ENCODE measurements around the gene IFNGR2. TPM values are rescaled to one million over a fixed set of nuclear protein-coding genes. Genes with fewer than 3 reads are reported as not detected.
"Not testable (repeated sequence)": the region's sequence is repeated elsewhere in the genome, so short reads cannot be mapped to it uniquely, and the experiment has no call there.

Gene IFNGR2
- total RNA-seq, 1 donor from 2014 or later: 61.3 TPM

DNA sequence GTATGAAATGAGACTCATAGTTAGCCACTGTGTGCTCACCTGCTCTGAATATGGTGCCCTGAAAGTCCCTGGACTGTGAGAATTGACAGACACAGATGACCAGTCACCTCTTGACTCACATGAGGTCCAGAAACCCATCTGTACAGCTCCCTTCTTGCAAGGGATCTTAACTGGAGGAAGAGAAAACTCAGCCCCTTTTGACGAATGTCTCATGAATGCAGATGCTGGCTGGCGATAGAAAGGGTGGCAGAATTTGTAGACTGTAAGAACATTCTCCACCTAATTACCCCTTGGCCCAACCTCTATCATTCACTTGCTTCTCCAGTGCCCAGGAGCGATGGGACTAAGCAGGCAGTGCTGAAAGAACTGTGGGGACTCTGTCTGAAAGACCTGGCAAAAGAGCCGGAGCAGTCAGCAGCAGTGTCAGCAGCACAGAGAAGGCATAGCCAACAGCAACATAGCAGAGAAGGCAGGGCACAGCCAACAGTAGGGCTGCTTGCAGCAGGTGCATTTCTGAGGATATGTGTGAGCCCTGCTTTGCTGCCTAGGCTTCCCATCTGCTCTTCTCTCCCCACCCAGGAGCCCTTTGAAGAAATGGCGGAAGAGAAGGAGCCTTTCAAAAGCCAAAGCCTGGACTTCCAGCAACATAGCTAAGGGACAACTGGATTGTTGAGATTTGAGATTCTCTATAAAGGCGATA, 25.8 kb upstream of the IFNGR2 start:
- no peak for DNase-seq (ENCODE audit: low spot score)

GRCh38 chr21:33378081-33378480, 25.1 kb upstream of the IFNGR2 start:
- no peak for DNase-seq (ENCODE audit: low spot score)

DNA sequence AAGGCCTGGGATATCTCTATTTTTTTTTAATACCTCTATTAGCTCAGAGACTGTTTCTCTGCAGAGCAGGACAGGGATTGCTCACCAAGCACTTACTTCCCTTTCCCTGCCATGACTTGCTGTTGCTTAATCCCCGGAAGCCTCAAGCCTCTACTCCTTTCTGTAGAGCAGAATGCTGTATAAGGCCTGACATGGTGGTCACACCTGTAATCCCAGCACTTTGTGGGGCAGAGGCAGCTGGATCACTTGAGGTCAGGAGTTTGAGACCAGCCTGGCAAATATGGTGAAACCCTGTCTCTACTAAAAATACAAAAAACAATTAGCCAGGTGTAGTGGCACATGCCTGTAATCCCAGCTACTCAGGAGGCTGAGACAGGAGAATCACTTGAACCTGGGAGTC, 23.3 kb upstream of the IFNGR2 start:
- not testable (repeated sequence) for DNase-seq (ENCODE audit: low spot score)

DNA sequence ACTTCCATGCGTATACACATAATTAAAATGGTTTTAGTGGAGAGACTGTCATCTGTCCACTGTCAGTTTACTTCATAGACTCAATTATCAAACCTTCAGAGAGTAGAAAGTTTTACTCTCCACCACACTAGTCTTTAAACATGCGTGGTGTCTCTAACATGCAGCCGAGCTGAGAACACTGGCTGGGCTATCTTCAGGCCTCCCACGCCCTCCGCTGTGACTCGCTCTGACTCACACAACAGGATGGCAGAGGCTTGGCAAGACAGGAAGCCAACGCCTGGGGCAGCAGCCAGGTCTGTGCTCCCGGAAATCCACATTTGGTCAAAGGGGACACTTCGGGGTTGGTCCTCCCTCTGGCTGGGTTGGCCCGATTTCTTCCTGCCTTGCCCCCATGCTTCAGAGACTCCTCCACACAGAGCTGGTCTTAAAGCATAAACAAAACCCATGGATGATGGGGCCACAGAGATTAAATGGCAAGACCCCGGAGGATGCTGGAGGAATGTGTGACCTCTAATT, 22.7 kb upstream of the IFNGR2 start:
- peak; percentile 91 for DNase-seq (ENCODE audit: low spot score)

DNA sequence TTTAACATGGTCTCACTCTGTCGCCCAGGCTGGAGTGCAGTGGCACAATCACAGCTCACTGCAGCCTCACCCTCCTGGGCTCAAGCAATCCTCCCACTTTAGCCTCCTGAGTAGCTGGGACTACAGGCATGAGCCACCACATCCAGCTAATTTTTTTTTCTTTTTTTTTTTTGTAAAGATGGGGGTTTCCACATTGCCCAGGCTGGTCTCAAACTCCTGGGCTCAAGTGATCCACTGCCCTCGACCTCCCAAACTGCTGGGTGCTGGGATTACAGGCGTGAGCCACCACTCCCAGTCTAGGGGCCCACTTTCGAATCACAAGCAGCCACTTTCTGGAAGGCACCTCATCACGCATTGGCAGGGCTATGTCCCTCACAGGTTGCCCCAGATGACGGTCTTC, 21.8 kb upstream of the IFNGR2 start:
- DNase-seq (ENCODE audit: low spot score): not testable (repeated sequence)

DNA sequence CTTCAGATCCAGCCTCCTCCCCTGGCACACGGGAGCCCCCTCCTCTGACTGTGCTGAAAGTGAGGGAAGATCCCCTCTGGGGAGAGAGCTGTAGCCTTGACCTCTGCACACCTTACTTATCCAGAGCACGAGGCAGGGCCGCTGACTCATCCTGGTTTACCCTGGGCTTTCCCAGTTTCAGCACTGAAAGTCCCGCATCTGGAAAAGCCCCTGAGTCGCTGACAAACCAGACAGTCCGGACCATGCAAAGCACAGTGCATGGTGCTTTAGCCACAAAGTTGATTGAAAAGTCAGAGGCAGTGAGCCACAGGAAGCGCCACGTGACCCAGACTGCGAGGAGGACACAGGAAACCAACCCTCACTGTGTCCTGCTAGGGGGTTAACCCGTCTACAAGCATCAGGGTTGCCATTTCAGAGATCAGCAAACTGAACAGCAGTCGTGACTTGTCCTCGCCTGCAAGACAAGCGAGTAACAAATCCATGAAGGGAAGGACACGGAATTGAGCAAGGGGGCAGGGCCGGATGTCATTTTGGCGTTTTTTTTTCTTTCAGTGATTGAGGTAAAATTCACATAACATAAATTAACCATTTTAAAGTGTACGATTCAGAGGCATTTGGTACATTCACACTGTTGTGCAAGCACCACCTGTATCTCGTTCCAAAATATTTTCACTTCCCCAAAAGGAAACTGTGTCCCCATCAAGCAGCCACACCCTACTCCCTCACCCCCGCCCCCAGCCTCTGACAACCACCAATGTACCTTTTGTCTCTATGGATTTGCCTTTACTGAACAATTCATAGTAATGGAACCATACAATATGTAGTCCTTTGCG, 19.9 kb upstream of the IFNGR2 start:
- peak; percentile 52 for DNase-seq (ENCODE audit: low spot score)

- DNase-seq (ENCODE audit: low spot score): no peak
Observed at GRCh38 chr21:33384841-33385331, 18.3 kb upstream of the IFNGR2 start.

- no peak for DNase-seq (ENCODE audit: low spot score)
Observed at GRCh38 chr21:33386222-33386784, 16.9 kb upstream of the IFNGR2 start.

- DNase-seq (ENCODE audit: low spot score): no peak
Observed at GRCh38 chr21:33387294-33387693, 15.9 kb upstream of the IFNGR2 start.

DNA sequence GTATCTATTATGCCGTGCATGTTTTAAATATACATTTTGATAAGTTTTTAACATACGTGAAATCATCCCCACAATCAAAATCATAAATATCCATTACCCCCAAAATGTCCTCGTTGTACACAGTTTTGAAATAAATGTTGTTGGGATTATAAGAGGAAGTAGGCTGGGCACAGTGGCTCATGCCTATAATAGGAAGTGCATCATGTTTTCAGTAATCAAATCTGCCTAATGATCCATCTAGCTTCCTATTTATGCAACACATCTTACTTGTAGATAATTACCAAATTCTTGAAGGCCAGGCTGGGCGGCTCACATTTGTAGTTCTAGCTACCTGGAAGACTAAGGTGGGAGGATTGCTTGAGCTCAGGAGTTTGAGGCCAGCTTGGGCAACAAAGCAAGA, 15.0 kb upstream of the IFNGR2 start:
- no peak for DNase-seq (ENCODE audit: low spot score)

- no peak for DNase-seq (ENCODE audit: low spot score)
Observed at GRCh38 chr21:33390479-33390878, 12.7 kb upstream of the IFNGR2 start.

DNA sequence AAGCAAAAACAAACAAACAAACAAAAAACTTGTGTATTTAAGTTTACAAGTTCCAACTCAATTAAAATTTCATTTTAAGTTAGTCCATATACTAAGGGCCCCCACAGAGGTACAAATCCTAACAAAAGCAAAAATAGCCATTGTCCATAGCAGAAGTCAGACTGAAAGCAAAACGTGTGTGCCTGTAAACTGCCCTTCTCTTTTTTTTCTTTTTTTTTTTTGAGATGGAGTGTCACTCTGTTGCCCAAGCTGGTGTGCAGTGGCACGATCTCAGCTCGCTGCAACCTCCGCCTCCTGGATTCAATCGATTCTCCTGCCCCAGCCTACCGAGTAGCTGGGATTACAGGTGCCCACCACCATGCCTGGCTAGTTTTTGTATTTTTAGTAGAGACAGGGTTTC, 11.6 kb upstream of the IFNGR2 start:
- no peak for DNase-seq (ENCODE audit: low spot score)

GRCh38 chr21:33392284-33392985, 10.8 kb upstream of the IFNGR2 start:
- no peak for DNase-seq (ENCODE audit: low spot score)

DNA sequence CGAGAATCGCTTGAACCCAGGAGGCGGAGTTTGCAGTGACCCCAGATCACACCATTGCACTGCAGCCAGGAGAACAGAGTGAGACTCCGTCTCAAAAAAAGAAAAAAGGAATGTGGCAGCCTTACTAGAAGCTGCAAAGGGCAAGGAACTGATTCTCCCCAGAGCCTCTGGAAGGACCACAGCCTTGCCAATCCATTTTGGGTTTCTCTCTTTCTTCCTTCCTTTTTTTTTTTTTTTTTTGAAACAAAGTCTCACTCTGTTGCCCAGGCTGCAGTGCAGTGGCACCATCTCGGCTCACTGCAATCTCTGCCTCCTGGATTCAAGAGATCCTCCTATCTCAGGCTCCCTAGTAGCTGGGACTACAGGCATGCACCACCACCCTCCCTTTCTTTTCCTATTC, 9.9 kb upstream of the IFNGR2 start:
- no peak for DNase-seq (ENCODE audit: low spot score)

DNA sequence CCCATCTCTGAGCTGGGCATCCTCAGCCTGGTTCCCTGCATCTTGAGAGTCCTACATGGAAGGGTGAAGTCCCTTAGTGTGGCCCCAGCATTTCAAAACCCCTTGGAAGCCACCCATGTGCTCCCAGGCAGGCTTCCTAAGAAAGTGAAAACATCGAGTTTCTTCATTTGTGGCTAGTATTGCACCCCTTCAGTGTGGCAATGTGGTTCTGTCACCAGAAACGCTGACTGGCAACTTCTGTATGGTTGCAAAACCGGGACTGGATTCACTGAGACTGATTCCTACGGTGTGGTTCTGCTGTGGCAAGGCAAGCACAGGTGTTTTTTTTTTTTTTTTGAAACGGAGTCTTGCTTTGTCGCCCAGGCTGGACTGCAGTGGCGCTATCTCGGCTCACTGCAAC, 9.0 kb upstream of the IFNGR2 start:
- peak; percentile 27 for DNase-seq (ENCODE audit: low spot score)

- DNase-seq (ENCODE audit: low spot score): no peak
Observed at GRCh38 chr21:33395891-33396331, 7.3 kb upstream of the IFNGR2 start.

- DNase-seq (ENCODE audit: low spot score): no peak
Observed at GRCh38 chr21:33396436-33396835, 6.8 kb upstream of the IFNGR2 start.

GRCh38 chr21:33396951-33397350, 6.3 kb upstream of the IFNGR2 start:
- no peak for DNase-seq (ENCODE audit: low spot score)

DNA sequence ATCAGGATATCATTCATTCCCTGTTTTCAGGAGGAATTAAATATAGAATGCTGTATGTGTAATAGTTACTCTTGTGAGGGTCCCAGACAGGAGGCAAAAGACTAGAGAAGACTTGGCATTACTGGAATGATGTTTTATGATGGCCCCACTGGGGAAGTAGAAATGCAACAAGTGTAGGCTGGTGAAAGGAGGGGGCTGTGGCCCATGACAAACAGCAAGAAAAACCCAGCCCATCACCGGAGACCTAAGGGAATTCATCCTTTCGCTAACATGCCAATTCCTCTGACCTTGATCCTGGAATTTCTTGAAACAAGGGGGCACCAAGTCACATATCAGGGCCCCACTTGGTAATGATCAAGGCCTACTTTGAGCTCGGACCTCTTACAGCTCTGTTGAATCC, 5.5 kb upstream of the IFNGR2 start:
- DNase-seq (ENCODE audit: low spot score): no peak

DNA sequence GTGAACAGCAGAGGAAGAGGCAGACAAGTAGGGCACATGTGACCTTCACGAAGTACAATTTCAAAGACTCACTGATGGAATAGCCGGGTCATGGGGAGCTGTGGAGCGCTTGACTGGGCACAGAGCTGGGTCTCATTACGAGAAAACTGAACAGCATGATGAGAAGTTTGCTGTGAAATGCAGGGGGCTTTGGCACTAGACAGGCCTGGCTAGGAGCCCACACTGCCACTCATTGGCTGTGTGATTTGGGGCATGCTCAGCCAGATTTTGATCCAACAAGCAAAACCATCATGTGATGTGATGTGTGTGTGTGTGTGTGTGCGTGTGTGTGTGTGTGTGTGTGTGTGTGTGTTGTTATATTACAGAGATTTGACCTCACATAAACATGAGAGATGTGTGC, 4.9 kb upstream of the IFNGR2 start:
- no peak for DNase-seq (ENCODE audit: low spot score)

DNA sequence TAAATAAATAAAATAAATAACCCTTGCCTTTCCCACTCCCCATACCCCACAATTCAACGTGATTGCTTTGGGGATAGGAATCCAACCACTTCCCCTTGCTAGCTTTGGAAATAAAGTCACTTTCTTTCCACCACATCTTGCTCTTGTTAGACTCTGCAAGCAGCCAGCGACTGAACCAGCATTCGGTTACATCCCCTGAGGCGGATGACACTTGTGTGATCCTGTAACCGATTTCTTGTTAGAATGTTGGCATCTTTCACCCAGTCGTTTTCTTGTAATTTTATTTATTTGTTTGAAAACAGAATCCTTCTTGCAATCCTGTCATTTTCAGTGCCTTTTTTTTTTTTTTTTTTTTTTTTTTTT, 1.6 kb upstream of the IFNGR2 start:
- DNase-seq (ENCODE audit: low spot score): no peak
